Aortic smooth muscle cell (primary cell): ENCODE measurements around the gene KATNIP. TPM values are rescaled to one million over a fixed set of nuclear protein-coding genes. Genes with fewer than 3 reads are reported as not detected.

Experiments used
- total RNA-seq: library from RNA; depleted of rRNA; stranded (reverse); fragments of >200 nt; gene quantifications from 2 replicates; pipeline ENCODE4 v1.2.3, GENCODE V29; 2014

KATNIP gene
- 26.4 and 26.7 TPM in 2 replicates for total RNA-seq

DNA sequence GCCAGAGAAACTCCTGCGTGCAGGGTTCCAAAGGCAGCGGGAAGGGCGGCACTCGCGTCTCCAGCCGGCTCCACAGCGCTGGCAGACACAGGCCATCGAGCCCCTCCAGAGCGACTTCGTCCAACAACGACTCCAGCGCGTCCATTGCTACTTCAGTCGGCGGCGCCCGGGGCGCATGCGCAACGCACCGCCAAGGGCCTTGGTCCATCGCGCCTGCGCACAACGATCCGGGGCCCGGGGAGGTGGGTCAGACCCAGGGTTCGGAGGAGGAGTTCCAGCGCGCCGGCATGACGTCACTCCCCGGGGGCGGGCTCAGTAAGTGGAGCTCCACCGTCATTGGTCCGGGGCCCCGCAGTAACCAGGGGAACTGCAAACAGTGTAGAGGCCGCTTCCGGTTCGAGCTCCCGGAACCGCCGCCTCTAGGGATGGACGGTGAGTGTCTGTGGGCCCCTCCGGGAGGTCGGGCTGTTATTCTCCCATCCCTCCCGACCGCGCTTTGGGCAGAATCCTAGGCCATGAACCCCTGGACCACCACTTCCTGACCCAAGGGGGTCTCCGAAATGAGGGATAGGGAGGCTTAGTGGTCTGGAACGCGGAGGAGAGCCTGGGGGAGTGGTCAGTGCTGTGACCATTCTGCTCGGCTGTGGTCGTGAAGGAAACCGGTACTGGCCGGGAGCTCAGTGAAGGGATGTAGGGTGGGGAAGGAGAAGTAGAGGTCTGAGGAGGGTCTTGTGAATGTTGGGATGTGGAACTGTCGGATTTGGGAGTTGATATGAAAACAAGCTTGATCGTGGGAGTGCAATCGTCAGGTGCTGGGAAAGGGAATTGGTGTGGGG is at the start of gene KATNIP, which contains the start of gene GTF3C1:
Gene KATNIP, plus strand, starts transcription at position 399 of the 836 bp plus-strand sequence. Its CDS starts 27 bp downstream, at position 426.
Gene GTF3C1, minus strand, starts transcription at position 168 of the 836 bp plus-strand sequence. Its CDS starts 23 bp downstream, at position 145.

Other genes with a start within 250 kb of the KATNIP start
- gene IL4R, start 236.2 kb upstream of the KATNIP start, total RNA-seq = 21.3 and 24.7 TPM in 2 replicates
- gene IL21R, start 148.0 kb upstream of the KATNIP start, total RNA-seq = 0.79 and 1.9 TPM in 2 replicates
- 73.1 and 90.4 TPM in 2 replicates for gene GTF3C1, start 231 bp upstream of the KATNIP start, total RNA-seq